Ovary (tissue), 9 donors: ENCODE data around the gene ATF7IP. TPM values are rescaled to one million over a fixed set of nuclear protein-coding genes. Genes with fewer than 3 reads are reported as not detected.

ENCODE experiments used
- DNase-seq, 5 donors: peaks; one replicate each; pipeline ENCODE4 v3.0.0-alpha.2; 2019 to 2020
- H3K27ac ChIP-seq, 2 donors: fragments of 200-600 bp; one replicate each; pipeline versions ENCODE4 v1.5.1 to v1.8.0; 2019 to 2022
- H3K27me3 ChIP-seq: fragments of 200-600 bp; one replicate; pipeline ENCODE4 v1.8.0; 2022
- H3K36me3 ChIP-seq: fragments of 200-600 bp; sonication (generic); one replicate; pipeline ENCODE4 v1.5.1; 2019
- H3K4me1 ChIP-seq: one replicate; pipeline ENCODE4 v1.8.1; 2013; ENCODE audit warnings: mild to moderate bottlenecking, moderate library complexity; ENCODE audit not compliant: insufficient read depth
- H3K4me3 ChIP-seq: fragments of 200-600 bp; sonication (generic); one replicate; pipeline ENCODE4 v1.5.1; 2017
- H3K9me3 ChIP-seq, 2 donors: fragments of 200-600 bp in 1 of 2; sonication (generic) in 1 of 2; one replicate each; pipeline versions ENCODE4 v1.5.1 to v1.8.1; 2013 to 2019; ENCODE audit warnings: mild to moderate bottlenecking in 1 of 2, moderate library complexity in 1 of 2
- CTCF ChIP-seq, 3 donors: fragments of 450-650 bp in 2 of 3; fragments of 200-600 bp in 1 of 3; IDR thresholded peaks; one replicate each; pipeline versions ENCODE4 v1.5.1 to v1.8.0; 2016 to 2022; ENCODE audit warnings: antibody characterized with exemption in 3 of 3, mild to moderate bottlenecking in 1 of 3
- EP300 ChIP-seq: sonication (generic); formaldehyde crosslinking; IDR thresholded peaks from one replicate; pipeline ENCODE4 v1.6.1; 2017; ENCODE audit warnings: antibody characterized with exemption
- POLR2A ChIP-seq: fragments of 450-650 bp; IDR thresholded peaks from one replicate; pipeline ENCODE4 v1.6.1; 2017; ENCODE audit warnings: antibody characterized with exemption, mild to moderate bottlenecking, moderate library complexity
- WGBS, 3 donors: extraction: QIAGEN DNeasy Blood & Tissue Kit in 1 of 3; methylation state at CpG; one replicate each; pipeline versions ENCODE4 v1.1.5 to v1.1.7; 2013 to 2017; 5-methylcytosine and 5-hydroxymethylcytosine counted together
- intact Hi-C, 4 donors: fragments of 100-400 bp; cut with DNase I; formaldehyde crosslinking; loops; one replicate each; pipeline versions ENCODE4 v1.11.0 to v1.15.1; 2022 to 2023
- polyA plus RNA-seq, 2 donors: library from polyadenylated mRNA; stranded (reverse); fragments of 200-250 nt in 1 of 2; fragments of 350-450 nt in 1 of 2; fragmentation: Illumina TruSeq in 1 of 2; extraction: RNeasy Lipid Tissue Mini Kit (QIAGEN cat#74804) in 1 of 2; gene quantifications; one replicate each; pipeline ENCODE4 v1.2.3, GENCODE V29; 2013 to 2014
- total RNA-seq, 7 donors: library from RNA; depleted of rRNA in 2 of 7; stranded (reverse); fragments of >200 nt in 2 of 7; fragmentation: NEBNext Ultra II Directional in 3 of 7; extraction: Animal tissue kit (Norgen Biotek cat#: 25700) in 3 of 7; gene quantifications; one replicate each; pipeline versions ENCODE4 v1.1.0 to v1.2.4, GENCODE V29; 2016 to 2023
- donor health status: DM: no; HTN: no; CAD: no; lungs with moderate emphysema.
- donor health status: DM: no; HTN: no; CAD: no.
- donor health status: Bipolar disorder and iron deficiency.
- donor health status: DM: yes; HTN: yes; CAD: no.
- donor health status: DM: no; HTN: no; CAD: no.
- donor health status: DM: yes; HTN: yes; CAD: no.

ATF7IP gene
- total and polyA plus RNA-seq, 9 donors: 12.4 to 91.5 (median 71.9) TPM

- no peak overlapping the region for H3K27ac ChIP-seq
- DNase-seq: no peak
Measured at GRCh38 chr12:14525964-14526363, 160.5 kb downstream of the ATF7IP start.

GRCh38 chr12:14532152-14532551 lies 166.7 kb downstream of the ATF7IP start:
- WGBS, 3 donors: 91 to 92% (median 91%) methylated on average over 9 to 10 of the region's 10 CpGs
- H3K9me3 ChIP-seq: no peaks in the 10 kb centered on the region
- no peaks in the 10 kb centered on the region for H3K4me1 ChIP-seq
- H3K36me3 ChIP-seq: no peaks in the 10 kb centered on the region
- TF ChIP-seq POLR2A: no peak
- no peak for TF ChIP-seq CTCF (IDR thresholded peaks at IDR 0.05)
- TF ChIP-seq EP300: no peak
- intact Hi-C loops: no loop called here
- H3K27me3 ChIP-seq: no peaks in the 10 kb centered on the region
- H3K27ac ChIP-seq: no peak overlapping the region
- no peak for DNase-seq
- no peak overlapping the region for H3K4me3 ChIP-seq

More at GRCh38 chr12:14525964-14526363, 160.5 kb downstream of the ATF7IP start:
- H3K4me1 ChIP-seq: no peaks in the 10 kb centered on the region
- no peaks in the 10 kb centered on the region for H3K9me3 ChIP-seq
- no peak overlapping the region for H3K4me3 ChIP-seq
- 86 to 95% (median 91%) methylated on average over 2 of the region's 2 CpGs for WGBS, 3 donors
- intact Hi-C loops: no loop called here
- H3K27me3 ChIP-seq: no peaks in the 10 kb centered on the region
- TF ChIP-seq EP300: no peak
- TF ChIP-seq CTCF (IDR thresholded peaks at IDR 0.05): no peak
- TF ChIP-seq POLR2A: no peak
- H3K36me3 ChIP-seq: no peaks in the 10 kb centered on the region

GRCh38 chr12:14537088-14537487 lies 171.6 kb downstream of the ATF7IP start:
- no peak for DNase-seq
- WGBS, 3 donors: 96 to 97% (median 96%) methylated on average over 5 of the region's 5 CpGs
- Histone ChIP-seq H3K9me3 (no peaks in the 10 kb centered on the region), H3K27ac (no peak overlapping the region), H3K4me3 (no peak overlapping the region), H3K4me1 (no peaks in the 10 kb centered on the region), H3K27me3 (no peaks in the 10 kb centered on the region), H3K36me3 (no peaks in the 10 kb centered on the region)
- intact Hi-C loops: no loop called here
- TF ChIP-seq CTCF (IDR thresholded peaks at IDR 0.05): no peak
- TF ChIP-seq POLR2A: no peak
- TF ChIP-seq EP300: no peak

GRCh38 chr12:14540801-14541462 lies 175.4 kb downstream of the ATF7IP start:
- 68 to 85% (median 78%) methylated on average over 4 of the region's 4 CpGs for WGBS, 3 donors
- TF ChIP-seq CTCF (IDR thresholded peaks at IDR 0.05) (no peak), EP300 (no peak), POLR2A (no peak)
- Histone ChIP-seq H3K36me3 (no peaks in the 10 kb centered on the region), H3K4me1 (no peaks in the 10 kb centered on the region), H3K27me3 (no peaks in the 10 kb centered on the region), H3K27ac (no peak overlapping the region), H3K9me3 (no peaks in the 10 kb centered on the region), H3K4me3 (no peak overlapping the region)
- intact Hi-C loops: loop anchor here in 1 of 4 donors (10.0 kb wide), 1 partner anchor 516 kb away; no protein-coding TSS in a partner anchor
- DNase-seq: no peak
